MCF 10A (cell line): ENCODE data around the gene MT4. TPM values are rescaled to one million over a fixed set of nuclear protein-coding genes. Genes with fewer than 3 reads are reported as not detected.

Experiments
- BruUV-seq: library from RNA; stranded (reverse); fragments of 400-500 nt; replicated peaks from 2 replicates; lab custom pipeline; 2021; lab: Mats Ljungman, UMichigan
- CTCF ChIA-PET: fragments of 300-600 bp; sonication (Branson Sonifier 250); formaldehyde crosslinking; extraction: SDS; loops from one replicate; lab custom pipeline; 2021; ENCODE audit warnings: antibody characterized with exemption, inconsistent platforms; lab: Yijun Ruan, JAX
- POLR2A ChIA-PET: fragments of 300-600, 350-650 bp; sonication (Branson Sonifier 250); formaldehyde crosslinking; extraction: SDS; loops from one replicate; lab custom pipeline; 2020; ENCODE audit warnings: antibody characterized with exemption, inconsistent platforms; lab: Yijun Ruan, JAX
- DNase-seq: peaks from one replicate; pipeline ENCODE4 v3.0.0-alpha.2; 2018; ENCODE audit not compliant: unreplicated experiment
- H3K27ac Mint-ChIP-seq: one replicate; pipeline ENCODE4 v1.8.0; 2022; ENCODE audit warnings: mild to moderate bottlenecking, low read depth, mixed read lengths; ENCODE audit not compliant: unreplicated experiment
- H3K27me3 Mint-ChIP-seq: one replicate; pipeline ENCODE4 v1.8.0; 2022; ENCODE audit warnings: mixed read lengths; ENCODE audit not compliant: insufficient read depth, unreplicated experiment
- H3K36me3 Mint-ChIP-seq: one replicate; pipeline ENCODE4 v1.8.0; 2022; ENCODE audit warnings: mild to moderate bottlenecking, moderate library complexity, mixed read lengths; ENCODE audit not compliant: insufficient read depth, unreplicated experiment
- H3K4me1 Mint-ChIP-seq: one replicate; pipeline ENCODE4 v1.8.0; 2022; ENCODE audit warnings: mixed read lengths; ENCODE audit not compliant: insufficient read depth, unreplicated experiment
- H3K4me3 Mint-ChIP-seq: one replicate; pipeline ENCODE4 v1.8.0; 2022; ENCODE audit warnings: mild to moderate bottlenecking, moderate library complexity, mixed read lengths; ENCODE audit not compliant: unreplicated experiment
- H3K9me3 Mint-ChIP-seq: one replicate; pipeline ENCODE4 v1.8.0; 2022; ENCODE audit warnings: mixed read lengths; ENCODE audit not compliant: unreplicated experiment
- CTCF ChIP-seq: fragments of 200-600 bp; IDR thresholded peaks from one replicate; pipeline ENCODE4 v1.8.0; 2022; ENCODE audit warnings: antibody characterized with exemption, mild to moderate bottlenecking; ENCODE audit not compliant: unreplicated experiment
- intact Hi-C: fragments of 100-400 bp; cut with micrococcal nuclease; formaldehyde crosslinking; loops from 2 replicates; pipeline ENCODE4 v1.14.1; 2022
- total RNA-seq: library from RNA; stranded (reverse); gene quantifications from 2 replicates; pipeline ENCODE4 v1.2.3, GENCODE V29; 2022

MT4 gene
- total RNA-seq, 1 experiment from 2014 or later, result not detected

- no TSS peak for BruUV-seq
- peak overlapping the region; percentile 99 for H3K27ac Mint-ChIP-seq
- no peaks in the 10 kb centered on the region for H3K27me3 Mint-ChIP-seq
- intact Hi-C loops, result no loop called here
- H3K36me3 Mint-ChIP-seq, result peaks cover 7% of the 10 kb centered on the region
- peak overlapping the region; percentile 93 for H3K4me3 Mint-ChIP-seq
- peak; percentile 97 for DNase-seq
- H3K4me1 Mint-ChIP-seq, result peaks cover 61% of the 10 kb centered on the region
- ChIA-PET CTCF (interaction anchor here (0.9 to 1.5 kb wide), 4 partner anchors 9 to 73 kb away, joined by 3 to 5 read pairs (median 4); partner anchors contain the start of gene MT1E), POLR2A (interaction anchor here (0.6 to 15.3 kb wide), 24 partner anchors 9 to 322 kb away, joined by 3 to 1404 read pairs (median 6); partner anchors contain the start of genes BBS2, HERPUD1, MT1B and MT1E)
- no peaks in the 10 kb centered on the region for H3K9me3 Mint-ChIP-seq
- no peak for TF ChIP-seq CTCF
Observed at GRCh38 chr16:56610017-56610608, 45.2 kb downstream of the MT4 start.

- Mint-ChIP-seq H3K4me3 (peak overlapping the region; percentile 93), H3K36me3 (peaks cover 7% of the 10 kb centered on the region), H3K9me3 (no peaks in the 10 kb centered on the region), H3K4me1 (peaks cover 62% of the 10 kb centered on the region), H3K27ac (peak overlapping the region; percentile 99), H3K27me3 (no peaks in the 10 kb centered on the region)
- DNase-seq, result no peak
- no TSS peak for BruUV-seq
- CTCF ChIA-PET, result interaction anchor here (0.6 to 1.5 kb wide), 6 partner anchors 10 to 331 kb away, joined by 3 to 5 read pairs (median 4); partner anchors contain the start of gene MT1E
- POLR2A ChIA-PET, result interaction anchor here (0.8 to 15.3 kb wide), 20 partner anchors 10 to 198 kb away, joined by 3 to 1404 read pairs (median 7); partner anchors contain the start of genes BBS2, MT1B, MT1E and MT1F
- TF ChIP-seq CTCF, result no peak
- intact Hi-C loops, result no loop called here
Observed at GRCh38 chr16:56610609-56611111, 45.8 kb downstream of the MT4 start.

GRCh38 chr16:56611281-56611833, 46.5 kb downstream of the MT4 start:
- Mint-ChIP-seq H3K36me3 (peaks cover 7% of the 10 kb centered on the region), H3K9me3 (no peaks in the 10 kb centered on the region), H3K27me3 (no peaks in the 10 kb centered on the region), H3K4me3 (peak overlapping the region; percentile 93), H3K4me1 (peaks cover 55% of the 10 kb centered on the region), H3K27ac (peak overlapping the region; percentile 99)
- intact Hi-C loops, result no loop called here
- BruUV-seq, result no TSS peak
- TF ChIP-seq CTCF, result no peak
- DNase-seq, result peak; percentile 52
- ChIA-PET CTCF (interaction anchor here (0.6 to 1.3 kb wide), 8 partner anchors 8 to 331 kb away, joined by 3 to 6 read pairs (median 4); partner anchors contain the start of gene MT1E), POLR2A (interaction anchor here (1.0 to 15.3 kb wide), 13 partner anchors 10 to 574 kb away, joined by 3 to 1404 read pairs (median 22); partner anchors contain the start of genes BBS2, MT1B, MT1E and MT1X)

- BruUV-seq, result no TSS peak
- Mint-ChIP-seq H3K9me3 (no peaks in the 10 kb centered on the region), H3K36me3 (peaks cover 7% of the 10 kb centered on the region), H3K27me3 (no peaks in the 10 kb centered on the region), H3K27ac (peak overlapping the region; percentile 49), H3K4me3 (no peak overlapping the region), H3K4me1 (peaks cover 37% of the 10 kb centered on the region)
- peak; percentile 16 for DNase-seq
- ChIA-PET POLR2A (interaction anchor here (1.0 to 15.3 kb wide), 5 partner anchors 9 to 162 kb away, joined by 3 to 1404 read pairs (median 35); partner anchors contain the start of genes MT1E, MT1F, MT1X and NUDT21), CTCF (interaction anchor here (0.7 to 1.5 kb wide), 3 partner anchors 11 to 100 kb away, joined by 3 to 6 read pairs (median 3); no protein-coding TSS in a partner anchor)
- intact Hi-C loops, result no loop called here
- no peak for TF ChIP-seq CTCF
Observed at GRCh38 chr16:56613706-56614105, 48.8 kb downstream of the MT4 start.
